ENCODE results near the gene PBX4. TPM values are rescaled to one million over a fixed set of nuclear protein-coding genes. Genes with fewer than 3 reads are reported as not detected.

PBX4 gene
- total and polyA plus RNA-seq, 2 experiments from 2014 or later: 0.32 to 0.63 TPM

DNA sequence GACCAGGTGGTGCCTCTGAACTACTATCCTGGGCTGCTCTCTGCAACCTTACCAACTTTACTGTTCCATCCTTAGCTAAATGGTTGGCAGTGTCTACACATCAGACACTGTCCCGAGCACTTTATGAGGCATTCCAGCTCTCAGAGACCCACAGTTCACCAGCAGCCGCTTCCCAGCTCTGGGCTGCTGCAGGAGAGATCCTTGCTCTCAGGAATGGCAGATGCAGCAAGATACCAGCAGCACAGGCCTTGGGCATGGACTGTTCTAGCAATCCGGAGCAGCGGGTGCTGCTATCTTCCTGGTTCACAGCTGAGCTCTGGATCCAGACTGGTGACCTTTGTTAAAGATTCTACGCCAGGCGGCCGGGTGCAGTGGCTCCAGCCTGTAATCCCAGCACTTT lies 12.9 kb upstream of the PBX4 start:
- DNase-seq: no peak
- TF ChIP-seq EZH2phosphoT487 (IDR thresholded peaks at IDR 0.05; ENCODE audit: insufficient read depth, low read depth) (no peak), EZH2 (IDR thresholded peaks at IDR 0.05; ENCODE audit: insufficient read depth, poor library complexity, severe bottlenecking) (no peak)
- Histone ChIP-seq H3K4me1 (ENCODE audit: insufficient read depth) (no peaks in the 10 kb centered on the region), H3K9ac (no peak overlapping the region), H3K27me3 (replicated peaks; ENCODE audit: insufficient read depth) (no peaks in the 10 kb centered on the region), H2AFZ (no peak overlapping the region), H3K79me2 (ENCODE audit: insufficient read depth) (no peaks in the 10 kb centered on the region), H3K27ac (no peak overlapping the region), H4K20me1 (ENCODE audit: insufficient read depth) (no peaks in the 10 kb centered on the region), H3F3A (ENCODE audit: insufficient read depth) (no peaks in the 10 kb centered on the region), H3K4me2 (ENCODE audit: unreplicated experiment) (no peak overlapping the region), H3K9me3 (ENCODE audit: low read depth) (no peaks in the 10 kb centered on the region), H3K36me3 (ENCODE audit: low read depth) (peaks cover 5% of the 10 kb centered on the region; the same call in 1 of the 2 replicates), H3K4me3 (no peak overlapping the region), H3K9me2 (ENCODE audit: insufficient read depth) (no peaks in the 10 kb centered on the region)
- in situ Hi-C loops (cut with MboI): no loop called here
- 90 to 91% methylated on average over 7 of the region's 7 CpGs for WGBS, 2 experiments (ENCODE audit: low coverage in 1 of 2, low lambda C conversion rate in 2 of 2, missing lambda C conversion rate in 2 of 2)

DNA sequence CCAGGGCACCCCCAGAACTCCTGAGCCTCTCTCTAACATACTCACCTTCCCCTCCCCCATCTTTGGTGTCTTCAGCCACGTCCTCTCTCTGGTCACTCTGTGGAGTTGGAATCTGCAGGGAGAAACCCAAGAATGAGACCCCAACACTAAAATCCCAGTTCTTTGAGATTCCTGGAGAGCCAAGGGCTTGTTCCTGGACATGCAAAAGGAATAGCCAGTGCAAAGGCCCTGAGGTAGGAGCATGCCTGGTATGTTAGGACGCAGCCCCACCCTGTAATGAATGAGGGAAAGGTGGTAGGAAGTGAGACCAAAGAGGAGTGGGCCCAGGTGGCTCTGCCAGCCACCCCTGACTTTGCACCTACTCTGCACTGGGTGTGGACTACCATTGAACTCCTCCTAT lies 11.9 kb upstream of the PBX4 start:
- no peaks in the 10 kb centered on the region for H3K9me3 ChIP-seq (ENCODE audit: low read depth)
- H3F3A ChIP-seq (ENCODE audit: insufficient read depth): no peaks in the 10 kb centered on the region
- in situ Hi-C loops (cut with MboI): no loop called here
- no peaks in the 10 kb centered on the region for H4K20me1 ChIP-seq (ENCODE audit: insufficient read depth)
- H3K36me3 ChIP-seq (ENCODE audit: low read depth): peaks cover 5% of the 10 kb centered on the region; the same call in 1 of the 2 replicates
- H3K9me2 ChIP-seq (ENCODE audit: insufficient read depth): no peaks in the 10 kb centered on the region
- no peak overlapping the region for H3K4me3 ChIP-seq
- no peaks in the 10 kb centered on the region for H3K79me2 ChIP-seq (ENCODE audit: insufficient read depth)
- 97% methylated on average over 2 of the region's 2 CpGs for WGBS, 2 experiments (ENCODE audit: low coverage in 1 of 2, low lambda C conversion rate in 2 of 2, missing lambda C conversion rate in 2 of 2)
- H3K27me3 ChIP-seq (replicated peaks; ENCODE audit: insufficient read depth): no peaks in the 10 kb centered on the region
- H3K4me1 ChIP-seq (ENCODE audit: insufficient read depth): no peaks in the 10 kb centered on the region
- no peak overlapping the region for H2AFZ ChIP-seq
- no peak for DNase-seq
- no peak overlapping the region for H3K4me2 ChIP-seq (ENCODE audit: unreplicated experiment)
- H3K27ac ChIP-seq: no peak overlapping the region
- TF ChIP-seq EZH2phosphoT487 (IDR thresholded peaks at IDR 0.05; ENCODE audit: insufficient read depth, low read depth) (no peak), EZH2 (IDR thresholded peaks at IDR 0.05; ENCODE audit: insufficient read depth, poor library complexity, severe bottlenecking) (no peak)
- H3K9ac ChIP-seq: no peak overlapping the region

DNA sequence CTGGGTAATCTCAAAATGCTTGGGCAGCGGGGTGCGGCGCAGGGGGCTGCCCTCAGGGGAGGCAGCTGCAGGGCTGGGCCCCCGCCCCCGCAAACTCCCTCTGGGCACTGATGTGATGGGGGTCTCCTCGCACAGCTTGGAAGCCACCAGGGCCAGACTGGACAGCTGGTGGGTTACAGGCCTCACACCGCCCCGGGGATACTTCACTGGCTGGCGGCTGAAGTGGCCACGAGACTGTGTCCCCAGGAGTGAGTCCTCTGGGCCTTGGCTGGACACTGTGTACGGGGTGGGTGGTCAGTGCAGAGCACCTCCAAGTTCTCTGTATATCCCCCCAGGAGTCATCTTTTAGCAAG lies 11.6 kb upstream of the PBX4 start:
- Histone ChIP-seq H3K36me3 (ENCODE audit: low read depth) (peaks cover 5% of the 10 kb centered on the region; the same call in 1 of the 2 replicates), H4K20me1 (ENCODE audit: insufficient read depth) (no peaks in the 10 kb centered on the region), H3K4me1 (ENCODE audit: insufficient read depth) (no peaks in the 10 kb centered on the region), H3K79me2 (ENCODE audit: insufficient read depth) (no peaks in the 10 kb centered on the region), H3K27me3 (replicated peaks; ENCODE audit: insufficient read depth) (no peaks in the 10 kb centered on the region), H3K4me2 (ENCODE audit: unreplicated experiment) (no peak overlapping the region), H3K9ac (no peak overlapping the region), H3K27ac (no peak overlapping the region), H3K9me2 (ENCODE audit: insufficient read depth) (no peaks in the 10 kb centered on the region), H3K9me3 (ENCODE audit: low read depth) (no peaks in the 10 kb centered on the region), H3F3A (ENCODE audit: insufficient read depth) (no peaks in the 10 kb centered on the region), H3K4me3 (no peak overlapping the region), H2AFZ (no peak overlapping the region)
- DNase-seq: no peak
- in situ Hi-C loops (cut with MboI): no loop called here
- 97% methylated on average over 5 to 11 of the region's 11 CpGs for WGBS, 2 experiments (ENCODE audit: low coverage in 1 of 2, low lambda C conversion rate in 2 of 2, missing lambda C conversion rate in 2 of 2)
- TF ChIP-seq EZH2 (IDR thresholded peaks at IDR 0.05; ENCODE audit: insufficient read depth, poor library complexity, severe bottlenecking) (no peak), EZH2phosphoT487 (IDR thresholded peaks at IDR 0.05; ENCODE audit: insufficient read depth, low read depth) (no peak)

DNA sequence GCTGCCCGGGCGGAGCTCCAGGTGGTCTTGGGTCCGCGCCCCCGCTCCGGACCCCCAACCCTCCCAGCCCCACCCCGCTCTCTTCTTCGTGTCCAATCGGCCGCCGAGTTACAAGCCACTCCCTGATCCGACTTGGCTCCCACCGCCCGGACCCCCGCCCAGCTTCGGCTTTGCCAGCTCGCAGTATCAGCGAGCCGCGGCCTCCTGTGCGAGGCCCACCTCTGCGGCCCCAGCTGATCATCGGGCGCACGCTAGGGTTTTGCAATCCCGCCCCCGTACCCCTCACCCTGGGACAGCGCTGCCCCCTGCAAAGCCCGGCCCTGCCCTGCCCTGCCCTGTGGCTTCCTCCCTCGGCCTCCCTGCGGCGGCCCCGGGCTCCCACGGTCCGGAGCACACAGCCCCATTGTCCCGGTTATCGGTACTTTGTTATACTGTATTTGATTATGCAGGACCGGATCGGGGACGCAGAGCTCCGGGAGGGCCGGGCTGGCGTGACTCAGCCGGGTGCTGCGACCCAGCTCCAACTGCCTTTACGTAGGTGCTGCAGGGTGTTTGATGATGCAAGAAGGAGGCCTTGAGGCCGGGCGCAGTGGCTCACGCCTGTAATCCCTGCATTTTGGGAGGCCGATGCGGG lies 10.1 kb upstream of the PBX4 start:
- no peak overlapping the region for H3K9ac ChIP-seq
- H2AFZ ChIP-seq: no peak overlapping the region
- in situ Hi-C loops (cut with MboI): no loop called here

More for the DNA sequence above, 10.1 kb upstream of the PBX4 start:
- WGBS, 2 experiments (ENCODE audit: low coverage in 1 of 2, low lambda C conversion rate in 2 of 2, missing lambda C conversion rate in 2 of 2): 29 to 35% methylated on average over 34 to 51 of the region's 51 CpGs
- peak; percentile 16 for DNase-seq
- no peak for TF ChIP-seq EZH2 (IDR thresholded peaks at IDR 0.05; ENCODE audit: insufficient read depth, poor library complexity, severe bottlenecking)
- TF ChIP-seq EZH2phosphoT487 (IDR thresholded peaks at IDR 0.05; ENCODE audit: insufficient read depth, low read depth): no peak
- Histone ChIP-seq H3K4me2 (ENCODE audit: unreplicated experiment) (peak overlapping the region; percentile 45), H3K9me3 (ENCODE audit: low read depth) (no peaks in the 10 kb centered on the region), H4K20me1 (ENCODE audit: insufficient read depth) (no peaks in the 10 kb centered on the region), H3K27me3 (replicated peaks; ENCODE audit: insufficient read depth) (no peaks in the 10 kb centered on the region), H3K36me3 (ENCODE audit: low read depth) (no peaks in the 10 kb centered on the region), H3K79me2 (ENCODE audit: insufficient read depth) (no peaks in the 10 kb centered on the region), H3K4me1 (ENCODE audit: insufficient read depth) (no peaks in the 10 kb centered on the region), H3K27ac (no peak overlapping the region), H3K4me3 (peak overlapping the region; percentile 53), H3F3A (ENCODE audit: insufficient read depth) (no peaks in the 10 kb centered on the region), H3K9me2 (ENCODE audit: insufficient read depth) (no peaks in the 10 kb centered on the region)
